Stomach (tissue), 9 donors: ENCODE results near the gene CCDC30. TPM values are rescaled to one million over a fixed set of nuclear protein-coding genes. Genes with fewer than 3 reads are reported as not detected.
A peak's percentile ranks its signal among the peaks of the same experiment; 100 is the strongest.

ENCODE experiments used
- DNase-seq, 2 donors: peaks; one replicate each; pipeline versions ENCODE4 v3.0.0 to v3.0.0-alpha.2; 2013 to 2019
- H3K27ac ChIP-seq, 5 donors: fragments of 200-600 bp in 4 of 5; sonication (generic) in 4 of 5; one replicate each; pipeline ENCODE4 v1.5.1; 2013 to 2019; ENCODE audit warnings: mild to moderate bottlenecking in 1 of 5, moderate library complexity in 1 of 5
- H3K27me3 ChIP-seq, 3 donors: fragments of 200-600 bp; sonication (generic); one replicate each; pipeline ENCODE4 v1.5.1; 2017 to 2019; ENCODE audit warnings: mixed run types in 1 of 3
- H3K36me3 ChIP-seq, 4 donors: fragments of 200-600 bp; sonication (generic); 1 replicate in 3 of 4; 2 replicates in 1 of 4; pipeline ENCODE4 v1.5.1; 2016 to 2019
- H3K4me1 ChIP-seq, 4 donors: fragments of 200-600 bp; sonication (generic); one replicate each; pipeline ENCODE4 v1.5.1; 2016 to 2019
- H3K4me3 ChIP-seq, 4 donors: fragments of 200-600 bp; sonication (generic) in 3 of 4; one replicate each; pipeline ENCODE4 v1.5.1; 2016 to 2019; ENCODE audit warnings: mild to moderate bottlenecking in 1 of 4
- H3K9me3 ChIP-seq, 4 donors: fragments of 200-600 bp; sonication (generic); one replicate each; pipeline ENCODE4 v1.5.1; 2016 to 2019
- CTCF ChIP-seq, 7 experiments: fragments of 450-650 bp in 4 of 7; fragments of 200-600 bp in 3 of 7; sonication (generic) in 3 of 7; IDR thresholded peaks; one replicate each; pipeline ENCODE4 v1.5.1; 2016 to 2019; ENCODE audit warnings: antibody characterized with exemption in 7 of 7, control low read depth in 2 of 7, mild to moderate bottlenecking in 1 of 7
- EP300 ChIP-seq: sonication (generic); formaldehyde crosslinking; IDR thresholded peaks from one replicate; pipeline ENCODE4 v1.6.1; 2017; ENCODE audit warnings: antibody characterized with exemption
- POLR2A ChIP-seq, 4 donors: fragments of 450-650 bp; IDR thresholded peaks; one replicate each; pipeline ENCODE4 v1.6.1; 2016; ENCODE audit warnings: antibody characterized with exemption in 4 of 4, control low read depth in 2 of 4, mild to moderate bottlenecking in 1 of 4, moderate library complexity in 1 of 4
- POLR2AphosphoS5 ChIP-seq, 3 donors: sonication (generic); formaldehyde crosslinking; IDR thresholded peaks; one replicate each; pipeline ENCODE4 v1.6.1; 2016; ENCODE audit warnings: antibody characterized with exemption in 3 of 3
- WGBS, 5 donors: extraction: QIAGEN DNeasy Blood & Tissue Kit in 3 of 5; methylation state at CpG; one replicate each; pipeline versions ENCODE4 v1.1.5 to v1.1.7; 2013 to 2018; 5-methylcytosine and 5-hydroxymethylcytosine counted together
- intact Hi-C: fragments of 100-400 bp; cut with DNase I; formaldehyde crosslinking; loops from one replicate; pipeline ENCODE4 v1.15.1; 2023; ENCODE audit warnings: low total_unique reads
- polyA plus RNA-seq, 3 donors: library from polyadenylated mRNA; stranded (reverse); fragments of 200-250 nt; gene quantifications; one replicate each; pipeline ENCODE4 v1.2.3, GENCODE V29; 2013
- total RNA-seq, 5 donors: library from RNA; depleted of rRNA; stranded (reverse); fragments of >200 nt; gene quantifications; one replicate each; pipeline versions ENCODE4 v1.1.0 to v1.2.3, GENCODE V29; 2014 to 2016
- donor health status: healthy with polysubstance abuse.
- donor health status: Bipolar disorder and iron deficiency.
- donor health status: healthy.

CCDC30 gene
- total and polyA plus RNA-seq, 8 donors = under 0.01 to 2.3 (median 1.0) TPM

DNA sequence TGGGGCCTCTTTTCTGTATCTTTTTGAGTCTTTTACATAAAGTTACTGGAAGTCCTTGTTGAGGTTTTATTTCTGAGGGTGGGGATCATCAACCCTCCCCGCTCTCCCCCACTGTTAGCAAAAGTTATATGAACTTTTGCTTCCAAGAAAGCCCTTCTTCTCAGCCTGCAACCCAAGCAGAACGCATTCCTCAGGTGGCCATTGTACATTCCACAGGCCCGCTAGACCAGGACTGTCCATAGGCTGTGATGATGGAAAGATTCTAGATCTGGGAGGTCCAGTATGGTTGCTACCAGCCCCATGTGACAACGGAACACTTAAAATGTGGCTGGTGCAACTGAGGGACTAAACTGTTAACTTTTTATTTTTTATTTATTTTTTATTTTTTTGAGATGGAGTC is 207.3 kb downstream of the CCDC30 start:
- peaks cover 33 to 88% (median 76%) of the 10 kb centered on the region in 4 donors for H3K36me3 ChIP-seq
- DNase-seq = no peak
- peaks cover 0 to 13% (median 3%) of the 10 kb centered on the region in 4 donors for H3K4me1 ChIP-seq
- H3K9me3 ChIP-seq = no peaks in the 10 kb centered on the region
- 95 to 98% (median 97%) methylated on average over 4 of the region's 4 CpGs for WGBS, 5 donors
- no peak for TF ChIP-seq CTCF (IDR thresholded peaks at IDR 0.05)
- no peak overlapping the region for H3K27ac ChIP-seq
- H3K27me3 ChIP-seq = no peaks in the 10 kb centered on the region
- H3K4me3 ChIP-seq = no peak overlapping the region
- intact Hi-C loops = no loop called here

- Histone ChIP-seq H3K27ac (peak overlapping the region in 4 of 5 donors; percentile 9 to 29 (median 15)), H3K4me1 (peaks cover 0 to 13% (median 3%) of the 10 kb centered on the region in 4 donors), H3K4me3 (no peak overlapping the region), H3K9me3 (no peaks in the 10 kb centered on the region), H3K27me3 (no peaks in the 10 kb centered on the region), H3K36me3 (peaks cover 7 to 61% (median 55%) of the 10 kb centered on the region in 4 donors)
- intact Hi-C loops = no loop called here
- no peak for TF ChIP-seq POLR2A (IDR thresholded peaks at IDR 0.05)
- no peak for TF ChIP-seq EP300
- no peak for TF ChIP-seq CTCF (IDR thresholded peaks at IDR 0.05)
- TF ChIP-seq POLR2AphosphoS5 (IDR thresholded peaks at IDR 0.05) = no peak
- DNase-seq = peak in 1 of 2 donors; percentile 46
Measured at GRCh38 chr1:42674214-42674613, 211.1 kb downstream of the CCDC30 start.

DNA sequence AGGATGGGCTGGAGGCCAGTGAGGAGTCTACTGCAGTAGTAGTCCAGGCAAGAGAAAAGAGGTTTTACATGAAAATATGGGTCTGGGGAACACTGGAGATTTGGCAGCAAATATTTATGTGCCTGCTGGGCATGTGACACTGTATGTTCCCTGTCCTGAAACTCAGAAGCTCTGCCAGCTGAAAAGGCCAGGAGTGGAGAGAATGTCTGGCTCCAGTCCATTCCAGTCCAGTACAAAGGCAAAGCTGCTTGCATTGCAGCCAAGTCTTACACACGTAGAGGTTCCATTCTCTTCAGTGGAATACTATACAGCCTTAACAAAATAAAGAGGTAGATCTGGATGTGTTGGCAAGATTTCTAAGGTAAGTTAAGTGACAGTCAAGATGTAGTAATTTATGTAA is 211.6 kb downstream of the CCDC30 start:
- Histone ChIP-seq H3K27me3 (no peaks in the 10 kb centered on the region), H3K4me1 (peaks cover 0 to 13% (median 3%) of the 10 kb centered on the region in 4 donors), H3K4me3 (no peak overlapping the region), H3K36me3 (peaks cover 7 to 56% (median 51%) of the 10 kb centered on the region in 4 donors), H3K9me3 (no peaks in the 10 kb centered on the region), H3K27ac (peak overlapping the region in 4 of 5 donors; percentile 9 to 29 (median 15))
- DNase-seq = peak in 1 of 2 donors; percentile 67
- intact Hi-C loops = no loop called here
- 23 to 38% (median 24%) methylated on average over 1 of the region's 1 CpG for WGBS, 5 donors
- no peak for TF ChIP-seq POLR2A (IDR thresholded peaks at IDR 0.05)

- TF ChIP-seq POLR2A (IDR thresholded peaks at IDR 0.05) (no peak), EP300 (no peak), POLR2AphosphoS5 (IDR thresholded peaks at IDR 0.05) (no peak), CTCF (IDR thresholded peaks at IDR 0.05) (no peak)
- no peak overlapping the region for H3K27ac ChIP-seq
- intact Hi-C loops = no loop called here
- no peak for DNase-seq
- WGBS, 5 donors = 76 to 86% (median 81%) methylated on average over 3 of the region's 3 CpGs
- H3K4me3 ChIP-seq = no peak overlapping the region
- H3K27me3 ChIP-seq = no peaks in the 10 kb centered on the region
- H3K36me3 ChIP-seq = peaks cover 7 to 48% (median 44%) of the 10 kb centered on the region in 4 donors
- H3K4me1 ChIP-seq = peaks cover 3 to 20% (median 10%) of the 10 kb centered on the region in 4 donors
- no peaks in the 10 kb centered on the region for H3K9me3 ChIP-seq
Measured at GRCh38 chr1:42675467-42675866, 212.4 kb downstream of the CCDC30 start.

GRCh38 chr1:42676534-42677087 is 213.5 kb downstream of the CCDC30 start:
- DNase-seq = no peak
- no peak overlapping the region for H3K4me3 ChIP-seq
- TF ChIP-seq POLR2A (IDR thresholded peaks at IDR 0.05) (no peak), CTCF (IDR thresholded peaks at IDR 0.05) (no peak), EP300 (no peak), POLR2AphosphoS5 (IDR thresholded peaks at IDR 0.05) (no peak)
- no peaks in the 10 kb centered on the region for H3K27me3 ChIP-seq
- H3K4me1 ChIP-seq = peaks cover 9 to 30% (median 18%) of the 10 kb centered on the region in 4 donors
- H3K36me3 ChIP-seq = peaks cover 7 to 39% (median 36%) of the 10 kb centered on the region in 4 donors
- no peak overlapping the region for H3K27ac ChIP-seq
- H3K9me3 ChIP-seq = no peaks in the 10 kb centered on the region
- 87 to 96% (median 92%) methylated on average over 3 of the region's 3 CpGs for WGBS, 5 donors
- intact Hi-C loops = no loop called here
